B cell (primary cell): ENCODE data around the gene AP1M2. TPM values are rescaled to one million over a fixed set of nuclear protein-coding genes. Genes with fewer than 3 reads are reported as not detected.

Experiments
- ATAC-seq: fragments of 200-7000 bp; cut with Tn5 transposase; one replicate; pipeline ENCODE4 v1.10.0; 2021; ENCODE audit warnings: low read depth, mild to moderate bottlenecking, moderate number of reproducible peaks, moderate library complexity
- CTCF ChIA-PET: fragments of 350-600 bp; sonication (Branson Sonifier 250); formaldehyde crosslinking; loops from one replicate; lab custom pipeline; 2021; ENCODE audit warnings: antibody characterized with exemption, inconsistent platforms; lab: Charles Lee
- POLR2A ChIA-PET: fragments of 350-600 bp; sonication (Branson Sonifier 250); formaldehyde crosslinking; loops from one replicate; lab custom pipeline; 2021; ENCODE audit warnings: antibody characterized with exemption; lab: Charles Lee
- DNase-seq: peaks from one replicate; pipeline ENCODE4 v3.0.0; 2013
- H2AFZ ChIP-seq: 2 replicates; pipeline ENCODE4 v1.6.1; 2012; ENCODE audit warnings: mild to moderate bottlenecking, low read depth, low read length; ENCODE audit not compliant: insufficient read depth, poor library complexity, severe bottlenecking
- H3K27ac ChIP-seq, 2 donors: 1 replicate in 1 of 2; 2 replicates in 1 of 2; pipeline ENCODE4 v1.5.1; 2012 to 2013; ENCODE audit warnings: low read length in 2 of 2, mild to moderate bottlenecking in 2 of 2, moderate library complexity in 1 of 2
- H3K27me3 ChIP-seq, 4 experiments: fragments of 200-600 bp in 1 of 4; sonication (generic) in 1 of 4; replicated peaks in 1 of 4; 1 replicate in 2 of 4; 2 replicates in 2 of 4; pipeline versions ENCODE4 v1.6.1 to v1.7.0; 2013 to 2016; ENCODE audit warnings: low read length in 3 of 4, mild to moderate bottlenecking in 2 of 4, mixed read lengths in 1 of 4, moderate library complexity in 1 of 4; ENCODE audit not compliant: insufficient read depth in 4 of 4, control insufficient read depth in 3 of 4; ENCODE audit errors: control extremely low read depth in 1 of 4
- H3K36me3 ChIP-seq, 2 experiments: replicated peaks in 1 of 2; 1 replicate in 1 of 2; 2 replicates in 1 of 2; pipeline versions ENCODE4 v1.6.1 to v1.7.1; 2013; ENCODE audit warnings: low read length in 1 of 2; ENCODE audit not compliant: insufficient read depth in 2 of 2, control insufficient read depth in 1 of 2; ENCODE audit errors: control extremely low read depth in 1 of 2, extremely low read depth in 1 of 2
- H3K4me1 ChIP-seq, 2 donors: fragments of 200-600 bp in 1 of 2; sonication (generic) in 1 of 2; 1 replicate in 1 of 2; 2 replicates in 1 of 2; pipeline versions ENCODE4 v1.5.1 to v1.6.1; 2013 to 2017; ENCODE audit warnings: low read length in 2 of 2; ENCODE audit not compliant: control insufficient read depth in 2 of 2, insufficient read depth in 2 of 2
- H3K4me2 ChIP-seq: replicated peaks from 2 replicates; pipeline ENCODE3; 2012; ENCODE audit warnings: mild to moderate bottlenecking, low read depth, low read length; ENCODE audit not compliant: poor library complexity, severe bottlenecking
- H3K4me3 ChIP-seq, 5 experiments: fragments of 200-600 bp in 1 of 5; sonication (generic) in 1 of 5; 1 replicate in 3 of 5; 2 replicates in 2 of 5; pipeline versions ENCODE4 v1.5.1 to v1.7.0; 2011 to 2016; ENCODE audit warnings: low read length in 4 of 5, mild to moderate bottlenecking in 4 of 5, low read depth in 2 of 5, control low read depth in 1 of 5, moderate library complexity in 1 of 5; ENCODE audit not compliant: insufficient read depth in 1 of 5; ENCODE audit errors: control extremely low read depth in 1 of 5, extremely low read depth in 1 of 5
- H3K79me2 ChIP-seq: fragments of 200-600 bp; sonication (generic); one replicate; pipeline ENCODE4 v1.6.0; 2016; ENCODE audit warnings: low read length; ENCODE audit not compliant: control insufficient read depth, insufficient read depth
- H3K9ac ChIP-seq: fragments of 200-600 bp; sonication (generic); 2 replicates; pipeline ENCODE4 v1.6.1; 2017; ENCODE audit warnings: mild to moderate bottlenecking, low read length, moderate library complexity
- H3K9me3 ChIP-seq, 3 donors: one replicate each; pipeline versions ENCODE4 v1.6.1 to v1.7.1; 2013; ENCODE audit warnings: low read length in 2 of 3; ENCODE audit not compliant: control insufficient read depth in 2 of 3, insufficient read depth in 1 of 3; ENCODE audit errors: control extremely low read depth in 1 of 3
- H4K20me1 ChIP-seq: 2 replicates; pipeline ENCODE4 v1.6.0; 2012; ENCODE audit warnings: mild to moderate bottlenecking, low read length; ENCODE audit not compliant: insufficient read depth, control insufficient read depth, poor library complexity, severe bottlenecking
- H3K27ac Mint-ChIP-seq: one replicate; pipeline ENCODE4 v1.8.0; 2021; ENCODE audit warnings: mixed read lengths
- H3K27me3 Mint-ChIP-seq: one replicate; pipeline ENCODE4 v1.8.0; 2021; ENCODE audit warnings: mixed read lengths
- H3K4me1 Mint-ChIP-seq: one replicate; pipeline ENCODE4 v1.8.0; 2021; ENCODE audit warnings: mixed read lengths
- H3K4me3 Mint-ChIP-seq: one replicate; pipeline ENCODE4 v1.8.0; 2021; ENCODE audit warnings: mixed read lengths
- H3K9me3 Mint-ChIP-seq: one replicate; pipeline ENCODE4 v1.8.0; 2022; ENCODE audit warnings: mixed read lengths; ENCODE audit not compliant: insufficient read depth
- EZH2 ChIP-seq: IDR thresholded peaks from 2 replicates; pipeline ENCODE4 v1.6.1; 2012; ENCODE audit warnings: borderline replicate concordance, low read depth, mild to moderate bottlenecking, moderate library complexity, low read length; ENCODE audit not compliant: insufficient read depth, poor library complexity, severe bottlenecking
- WGBS: methylation state at CpG from one replicate; pipeline ENCODE4 v1.1.5; 2013; ENCODE audit warnings: missing lambda C conversion rate; ENCODE audit not compliant: insufficient coverage; 5-methylcytosine and 5-hydroxymethylcytosine counted together
- intact Hi-C: fragments of 100-400 bp; cut with micrococcal nuclease; formaldehyde crosslinking; loops from one replicate; pipeline ENCODE4 v1.10.0; 2022
- polyA plus RNA-seq: library from polyadenylated mRNA; depleted of rRNA; stranded (reverse); fragments of >200 nt; gene quantifications from 2 replicates; pipeline ENCODE4 v1.2.3, GENCODE V29; 2012
- total RNA-seq, 2 donors: library from RNA; stranded (reverse); fragments of 120-200 nt in 1 of 2; gene quantifications; 1 replicate in 1 of 2; 2 replicates in 1 of 2; pipeline versions ENCODE4 v1.2.3 to v1.2.4, GENCODE V29; 2013 to 2022
- TF ChIP-seq, protein P1 (sequence below): fragments of 200-600 bp; IDR thresholded peaks from one replicate; pipeline ENCODE4 v1.8.0; 2022; ENCODE audit warnings: antibody characterized with exemption, mild to moderate bottlenecking

The AP1M2 gene
- total and polyA plus RNA-seq, 2 donors (not counting 1 experiment from before 2014, with no cell fraction given), result not detected

DNA sequence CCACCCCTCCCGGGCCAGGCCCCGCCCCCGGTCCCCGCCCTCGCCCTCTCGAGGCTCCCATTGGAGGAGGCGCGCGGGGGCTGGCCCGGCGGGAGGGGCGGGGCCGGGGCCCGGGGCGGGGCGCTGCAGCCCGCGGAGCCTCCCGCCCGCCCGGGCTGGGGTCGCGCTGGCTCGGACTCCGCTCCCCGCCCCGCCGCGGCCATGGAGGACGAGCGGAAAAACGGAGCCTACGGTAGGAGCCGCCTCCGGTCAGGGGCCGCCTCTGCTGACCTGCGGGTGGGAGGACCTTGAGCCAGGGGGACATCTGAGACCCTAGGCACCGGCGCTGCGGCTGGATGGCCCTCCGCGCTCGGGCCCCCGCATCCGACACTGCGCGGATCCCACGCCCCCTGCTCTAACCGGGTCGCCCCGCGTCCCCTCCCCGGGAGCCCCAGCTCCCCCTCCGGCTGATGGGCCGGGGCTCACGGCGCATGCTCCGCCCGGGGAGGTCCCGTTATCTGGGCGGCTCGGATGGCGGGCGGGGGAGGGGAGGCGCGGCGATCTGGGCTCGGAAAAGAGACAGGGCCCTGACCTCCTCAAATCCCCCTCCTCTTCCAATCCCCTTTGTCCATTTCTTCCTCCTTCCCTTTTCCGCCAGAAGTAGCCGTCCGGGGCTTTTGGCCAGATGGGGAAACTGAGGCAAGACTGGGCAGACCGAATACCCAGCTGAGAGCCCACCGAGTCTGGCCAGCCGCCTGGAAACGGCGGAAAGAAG lies 15.4 kb upstream of the AP1M2 start:
- peaks cover 26% of the 10 kb centered on the region for H4K20me1 ChIP-seq
- intact Hi-C loops, result loop anchor here (1.0 to 2.0 kb wide), 4 partner anchors 21 to 60 kb away; partner anchors contain the start of gene ATG4D
- DNase-seq, result peak; percentile 86
- H3K36me3 ChIP-seq, result peaks cover 0 to 4% of the 10 kb centered on the region in 2 experiments
- H3K4me1 ChIP-seq, result peaks cover 30 to 47% of the 10 kb centered on the region in 2 donors
- Mint-ChIP-seq H3K9me3 (no peaks in the 10 kb centered on the region), H3K4me1 (peaks cover 37% of the 10 kb centered on the region), H3K27me3 (no peaks in the 10 kb centered on the region), H3K27ac (peak overlapping the region; percentile 99), H3K4me3 (peak overlapping the region; percentile 96)
- TF ChIP-seq, protein P1, sequence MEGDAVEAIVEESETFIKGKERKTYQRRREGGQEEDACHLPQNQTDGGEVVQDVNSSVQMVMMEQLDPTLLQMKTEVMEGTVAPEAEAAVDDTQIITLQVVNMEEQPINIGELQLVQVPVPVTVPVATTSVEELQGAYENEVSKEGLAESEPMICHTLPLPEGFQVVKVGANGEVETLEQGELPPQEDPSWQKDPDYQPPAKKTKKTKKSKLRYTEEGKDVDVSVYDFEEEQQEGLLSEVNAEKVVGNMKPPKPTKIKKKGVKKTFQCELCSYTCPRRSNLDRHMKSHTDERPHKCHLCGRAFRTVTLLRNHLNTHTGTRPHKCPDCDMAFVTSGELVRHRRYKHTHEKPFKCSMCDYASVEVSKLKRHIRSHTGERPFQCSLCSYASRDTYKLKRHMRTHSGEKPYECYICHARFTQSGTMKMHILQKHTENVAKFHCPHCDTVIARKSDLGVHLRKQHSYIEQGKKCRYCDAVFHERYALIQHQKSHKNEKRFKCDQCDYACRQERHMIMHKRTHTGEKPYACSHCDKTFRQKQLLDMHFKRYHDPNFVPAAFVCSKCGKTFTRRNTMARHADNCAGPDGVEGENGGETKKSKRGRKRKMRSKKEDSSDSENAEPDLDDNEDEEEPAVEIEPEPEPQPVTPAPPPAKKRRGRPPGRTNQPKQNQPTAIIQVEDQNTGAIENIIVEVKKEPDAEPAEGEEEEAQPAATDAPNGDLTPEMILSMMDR, result no peak
- TF ChIP-seq EZH2, result no peak
- ChIA-PET POLR2A (interaction anchor here (0.5 to 4.1 kb wide), 14 partner anchors 9 to 521 kb away, joined by 3 to 24 read pairs (median 6); partner anchors contain the start of genes KRI1 and TMED1), CTCF (interaction anchor here (1.3 to 5.0 kb wide), 3 partner anchors 21 to 42 kb away, joined by 25 to 81 read pairs (median 58); no protein-coding TSS in a partner anchor)
- no peaks in the 10 kb centered on the region for H3K9me3 ChIP-seq
- no peaks in the 10 kb centered on the region for H3K27me3 ChIP-seq
- H3K27ac ChIP-seq, result peak overlapping the region; percentile 97 to 99
- ATAC-seq, result peak; percentile 73
- peak overlapping the region; percentile 99 for H3K4me2 ChIP-seq
- WGBS, result under 1% methylated on average over 55 of the region's 76 CpGs
- H3K9ac ChIP-seq, result peak overlapping the region; percentile 98
- peak overlapping the region; percentile 89 to 100 (median 94) for H3K4me3 ChIP-seq
- peaks cover 50% of the 10 kb centered on the region for H3K79me2 ChIP-seq
- H2AFZ ChIP-seq, result peak overlapping the region; percentile 53

DNA sequence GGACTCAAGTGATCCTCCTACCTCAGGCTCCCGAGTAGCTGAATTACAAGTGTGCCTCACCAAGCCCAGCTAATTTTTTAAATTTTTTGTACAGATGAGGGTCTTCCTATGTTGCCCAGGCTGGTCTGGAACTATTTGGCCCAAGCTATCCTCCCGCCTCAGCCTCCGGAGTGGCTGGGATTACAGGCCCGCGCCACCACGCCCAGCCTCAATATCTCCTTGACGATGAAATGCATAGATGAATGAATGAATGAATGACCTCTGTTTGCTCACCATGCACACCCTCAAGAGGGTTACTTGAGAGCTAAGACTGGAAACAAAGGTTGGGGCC lies 14.9 kb upstream of the AP1M2 start:
- intact Hi-C loops, result loop anchor here (2.0 kb wide), 1 partner anchor 59 kb away; the partner anchor contains the start of gene ATG4D
- DNase-seq (no peak), ATAC-seq (no peak)
- Histone ChIP-seq H3K4me1 (peaks cover 32 to 46% of the 10 kb centered on the region in 2 donors), H3K9me3 (no peaks in the 10 kb centered on the region), H3K27me3 (no peaks in the 10 kb centered on the region), H3K27ac (no peak overlapping the region), H3K36me3 (peaks cover 0 to 4% of the 10 kb centered on the region in 2 experiments), H3K4me3 (peak overlapping the region in 1 of 5 experiments; percentile 32), H3K9ac (no peak overlapping the region), H4K20me1 (peaks cover 26% of the 10 kb centered on the region), H2AFZ (no peak overlapping the region), H3K4me2 (peak overlapping the region; percentile 55), H3K79me2 (peaks cover 45% of the 10 kb centered on the region)
- ChIA-PET CTCF (interaction anchor here (1.3 to 5.0 kb wide), 2 partner anchors 21 to 43 kb away, joined by 25 to 81 read pairs; no protein-coding TSS in a partner anchor), POLR2A (interaction anchor here (0.5 to 4.1 kb wide), 11 partner anchors 10 to 521 kb away, joined by 3 to 24 read pairs (median 5); partner anchors contain the start of gene KRI1)
- Mint-ChIP-seq H3K27me3 (no peaks in the 10 kb centered on the region), H3K27ac (peak overlapping the region; percentile 91), H3K9me3 (no peaks in the 10 kb centered on the region), H3K4me1 (peaks cover 35% of the 10 kb centered on the region), H3K4me3 (peak overlapping the region; percentile 82)
- TF ChIP-seq, protein P1, result no peak
- WGBS, result no CpG with 5 or more reads among the region's 7 CpGs
